Measurements from ENCODE around the gene ORM2. TPM values are rescaled to one million over a fixed set of nuclear protein-coding genes. Genes with fewer than 3 reads are reported as not detected.

ORM2 gene
- polyA plus RNA-seq, 1 of the 3 experiments (the other 2 are of a cell fraction) = not detected

- Histone ChIP-seq H3K27me3 (ENCODE audit: insufficient read depth) (no peaks in the 10 kb centered on the region), H3K36me3 (replicated peaks in 1 of 2; ENCODE audit: control insufficient read depth in 1 of 2, insufficient read depth in 2 of 2, low read length in 1 of 2) (peaks cover 0 to 4% of the 10 kb centered on the region in 2 experiments), H3K9ac (no peak overlapping the region; the same call in 1 of the 2 replicates), H3K4me3 (ENCODE audit: low read depth in 2 of 2, low read length in 1 of 2) (no peak overlapping the region), H3K27ac (ENCODE audit: low read depth in 2 of 2, low read length in 1 of 2) (peak overlapping the region in 1 of 2 experiments; percentile 49; a peak in 1 of 4 replicates), H3K79me2 (ENCODE audit: insufficient read depth) (no peaks in the 10 kb centered on the region), H3K9me3 (no peaks in the 10 kb centered on the region), H3K4me2 (no peak overlapping the region), H3K9me2 (no peaks in the 10 kb centered on the region), H3K4me1 (ENCODE audit: control insufficient read depth in 1 of 2, insufficient read depth in 2 of 2, low read depth in 1 of 2, low read length in 1 of 2) (peaks cover 22 to 53% of the 10 kb centered on the region in 2 experiments), H2AFZ (ENCODE audit: low read depth) (no peak overlapping the region), H4K20me1 (ENCODE audit: insufficient read depth) (no peaks in the 10 kb centered on the region), H3F3A (replicated peaks; ENCODE audit: insufficient read depth) (peaks cover 4% of the 10 kb centered on the region)
- TF ChIP-seq CTCF (IDR thresholded peaks at IDR 0.05) (no peak), SMC3 (IDR thresholded peaks at IDR 0.05; ENCODE audit: low read depth, low read length) (no peak), RXRA (IDR thresholded peaks at IDR 0.05; ENCODE audit: borderline replicate concordance, low read depth) (no peak), FOXM1 (IDR thresholded peaks at IDR 0.05; ENCODE audit: low read depth) (no peak), TAF1 (IDR thresholded peaks at IDR 0.05; ENCODE audit: borderline replicate concordance, low read depth, low read length) (no peak), PBX3 (IDR thresholded peaks at IDR 0.05) (no peak), YY1 (IDR thresholded peaks at IDR 0.05; ENCODE audit: low read depth) (no peak), GATA2 (CRISPR knock-in tag; IDR thresholded peaks at IDR 0.05) (peak; percentile 51; the same call in 1 of the 2 replicates), FOSL2 (IDR thresholded peaks at IDR 0.05; ENCODE audit: borderline replicate concordance, low read depth) (no peak), EP300 (IDR thresholded peaks at IDR 0.05; ENCODE audit: borderline replicate concordance in 1 of 2, low read depth in 1 of 2, low read length in 1 of 2) (peak in 1 of 2 experiments; percentile 52; a peak in 1 of 4 replicates), EZH2phosphoT487 (IDR thresholded peaks at IDR 0.05; ENCODE audit: borderline replicate concordance, low read depth) (no peak), USF2 (IDR thresholded peaks at IDR 0.05; ENCODE audit: borderline replicate concordance, low read depth, low read length) (no peak), NFIC (IDR thresholded peaks at IDR 0.05; ENCODE audit: borderline replicate concordance) (no peak), RCOR1 (IDR thresholded peaks at IDR 0.05; ENCODE audit: low read length) (peak; percentile 13; the same call in 1 of the 2 replicates), TEAD4 (IDR thresholded peaks at IDR 0.05; ENCODE audit: borderline replicate concordance, insufficient read depth) (no peak), SIN3A (IDR thresholded peaks at IDR 0.05; ENCODE audit: borderline replicate concordance, low read depth, low read length) (no peak), CHD2 (IDR thresholded peaks at IDR 0.05; ENCODE audit: low read length, partially characterized antibody) (peak; percentile 29), ELF1 (IDR thresholded peaks at IDR 0.05) (no peak), NRF1 (IDR thresholded peaks at IDR 0.05; ENCODE audit: low read depth, low read length) (no peak)
- 85% methylated on average over 10 of the region's 10 CpGs for WGBS (ENCODE audit: low lambda C conversion rate)
- POLR2A ChIA-PET = no interaction called here
- CTCF ChIA-PET = interaction anchor here (0.6 to 17.8 kb wide), 13 partner anchors 8 to 550 kb away, joined by 3 to 269 read pairs (median 7); partner anchors contain the start of gene COL27A1
- DNase-seq = peak; percentile 73
Observed at GRCh38 chr9:114286146-114286679, 43.5 kb upstream of the ORM2 start.

All from SK-N-SH (cell line).